ENCODE measurements around the gene SAMD5.

GRCh38 chr6:147559006-147559405 lies 50.5 kb downstream of the SAMD5 start:
- TF ChIP-seq PATZ1 (CRISPR knock-in tag; IDR thresholded peaks at IDR 0.05; ENCODE audit: borderline replicate concordance), result no peak
- TF ChIP-seq ESRRG (CRISPR knock-in tag; IDR thresholded peaks at IDR 0.05), result no peak
- TF ChIP-seq ZNF8 (CRISPR knock-in tag; IDR thresholded peaks at IDR 0.05), result no peak
- TF ChIP-seq, protein P1, sequence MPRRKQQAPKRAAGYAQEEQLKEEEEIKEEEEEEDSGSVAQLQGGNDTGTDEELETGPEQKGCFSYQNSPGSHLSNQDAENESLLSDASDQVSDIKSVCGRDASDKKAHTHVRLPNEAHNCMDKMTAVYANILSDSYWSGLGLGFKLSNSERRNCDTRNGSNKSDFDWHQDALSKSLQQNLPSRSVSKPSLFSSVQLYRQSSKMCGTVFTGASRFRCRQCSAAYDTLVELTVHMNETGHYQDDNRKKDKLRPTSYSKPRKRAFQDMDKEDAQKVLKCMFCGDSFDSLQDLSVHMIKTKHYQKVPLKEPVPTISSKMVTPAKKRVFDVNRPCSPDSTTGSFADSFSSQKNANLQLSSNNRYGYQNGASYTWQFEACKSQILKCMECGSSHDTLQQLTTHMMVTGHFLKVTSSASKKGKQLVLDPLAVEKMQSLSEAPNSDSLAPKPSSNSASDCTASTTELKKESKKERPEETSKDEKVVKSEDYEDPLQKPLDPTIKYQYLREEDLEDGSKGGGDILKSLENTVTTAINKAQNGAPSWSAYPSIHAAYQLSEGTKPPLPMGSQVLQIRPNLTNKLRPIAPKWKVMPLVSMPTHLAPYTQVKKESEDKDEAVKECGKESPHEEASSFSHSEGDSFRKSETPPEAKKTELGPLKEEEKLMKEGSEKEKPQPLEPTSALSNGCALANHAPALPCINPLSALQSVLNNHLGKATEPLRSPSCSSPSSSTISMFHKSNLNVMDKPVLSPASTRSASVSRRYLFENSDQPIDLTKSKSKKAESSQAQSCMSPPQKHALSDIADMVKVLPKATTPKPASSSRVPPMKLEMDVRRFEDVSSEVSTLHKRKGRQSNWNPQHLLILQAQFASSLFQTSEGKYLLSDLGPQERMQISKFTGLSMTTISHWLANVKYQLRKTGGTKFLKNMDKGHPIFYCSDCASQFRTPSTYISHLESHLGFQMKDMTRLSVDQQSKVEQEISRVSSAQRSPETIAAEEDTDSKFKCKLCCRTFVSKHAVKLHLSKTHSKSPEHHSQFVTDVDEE (CRISPR knock-in tag; IDR thresholded peaks at IDR 0.05), result no peak
- TF ChIP-seq ISL1 (CRISPR knock-in tag; IDR thresholded peaks at IDR 0.05), result no peak
- TF ChIP-seq SNAI2 (CRISPR knock-in tag; IDR thresholded peaks at IDR 0.05), result no peak
- TF ChIP-seq CREB5 (CRISPR knock-in tag; IDR thresholded peaks at IDR 0.05; ENCODE audit: low read depth), result no peak
- no peak for TF ChIP-seq ZFP30 (CRISPR knock-in tag; IDR thresholded peaks at IDR 0.05)
- TF ChIP-seq OSR1 (CRISPR knock-in tag; IDR thresholded peaks at IDR 0.05), result no peak
- no peak for TF ChIP-seq ZC3H10 (CRISPR knock-in tag; IDR thresholded peaks at IDR 0.05)

All from SK-N-SH treated with all-trans-retinoic acid at 6 μM for 48 hours (cell line).